Natural killer cell (primary cell): ENCODE data around the gene FOXA3. TPM values are rescaled to one million over a fixed set of nuclear protein-coding genes. Genes with fewer than 3 reads are reported as not detected.
A peak's percentile ranks its signal among the peaks of the same experiment; 100 is the strongest.

Source experiments
- ATAC-seq, 3 donors: fragments of 150-1000 bp in 2 of 3; fragments of 200-7000 bp in 1 of 3; cut with Tn5 transposase; 1 replicate in 1 of 3; 2 replicates in 2 of 3; pipeline ENCODE4 v1.10.0; 2021; ENCODE audit warnings: mild to moderate bottlenecking in 2 of 3, moderate library complexity in 2 of 3
- DNase-seq, 2 donors: peaks; one replicate each; pipeline versions ENCODE4 v3.0.0 to v3.0.0-alpha.2; 2013 to 2021; ENCODE audit warnings: mixed read lengths in 1 of 2
- H3K27ac ChIP-seq: one replicate; pipeline ENCODE4 v1.5.1; 2013; ENCODE audit warnings: mild to moderate bottlenecking, low read length
- H3K27me3 ChIP-seq: one replicate; pipeline ENCODE4 v1.6.1; 2013; ENCODE audit warnings: low read length; ENCODE audit not compliant: control insufficient read depth, insufficient read depth
- H3K36me3 ChIP-seq: one replicate; pipeline ENCODE4 v1.6.1; 2013; ENCODE audit warnings: low read length; ENCODE audit not compliant: control insufficient read depth, insufficient read depth
- H3K4me1 ChIP-seq: one replicate; pipeline ENCODE4 v1.6.1; 2013; ENCODE audit warnings: low read length; ENCODE audit not compliant: control insufficient read depth, insufficient read depth
- H3K4me3 ChIP-seq: one replicate; pipeline ENCODE4 v1.5.1; 2013; ENCODE audit warnings: low read length
- H3K9me3 ChIP-seq: one replicate; pipeline ENCODE4 v1.6.1; 2013; ENCODE audit warnings: low read length; ENCODE audit not compliant: control insufficient read depth, insufficient read depth
- H3K27ac Mint-ChIP-seq, 2 donors: one replicate each; pipeline ENCODE4 v1.8.0; 2022; ENCODE audit warnings: mild to moderate bottlenecking in 2 of 2, mixed read lengths in 2 of 2, moderate library complexity in 1 of 2
- H3K27me3 Mint-ChIP-seq, 2 donors: one replicate each; pipeline ENCODE4 v1.8.0; 2022; ENCODE audit warnings: low read depth in 2 of 2, mixed read lengths in 2 of 2
- H3K36me3 Mint-ChIP-seq: one replicate; pipeline ENCODE4 v1.8.0; 2022; ENCODE audit warnings: mixed read lengths
- H3K4me1 Mint-ChIP-seq, 2 donors: one replicate each; pipeline ENCODE4 v1.8.0; 2022; ENCODE audit warnings: mixed read lengths in 2 of 2
- H3K4me3 Mint-ChIP-seq: one replicate; pipeline ENCODE4 v1.8.0; 2022; ENCODE audit warnings: mild to moderate bottlenecking, moderate library complexity, mixed read lengths
- H3K9me3 Mint-ChIP-seq, 2 donors: one replicate each; pipeline ENCODE4 v1.8.0; 2022; ENCODE audit warnings: mixed read lengths in 2 of 2
- CTCF ChIP-seq: fragments of 200-600 bp; IDR thresholded peaks from one replicate; pipeline ENCODE4 v1.8.0; 2022; ENCODE audit warnings: antibody characterized with exemption
- WGBS: methylation state at CpG from one replicate; pipeline ENCODE4 v1.1.7; 2013; ENCODE audit warnings: missing lambda C conversion rate; ENCODE audit not compliant: insufficient coverage; 5-methylcytosine and 5-hydroxymethylcytosine counted together
- intact Hi-C: fragments of 100-400 bp; cut with micrococcal nuclease; formaldehyde crosslinking; loops from one replicate; pipeline ENCODE4 v1.14.2; 2022
- total RNA-seq, 4 donors: library from RNA; stranded (reverse); fragments of 120-200 nt in 1 of 4; gene quantifications; one replicate each; pipeline versions ENCODE4 v1.2.3 to v1.2.4, GENCODE V29; 2013 to 2022

FOXA3 gene
- total RNA-seq, 3 donors from 2014 or later (not counting 1 experiment from before 2014, with no cell fraction given) = not detected

GRCh38 chr19:45819769-45820168, 44.4 kb upstream of the FOXA3 start:
- H3K36me3 Mint-ChIP-seq = no peaks in the 10 kb centered on the region

GRCh38 chr19:45820413-45821102, 43.6 kb upstream of the FOXA3 start:
- Mint-ChIP-seq H3K9me3 (no peaks in the 10 kb centered on the region), H3K27ac (no peak overlapping the region), H3K27me3 (no peaks in the 10 kb centered on the region), H3K4me1 (peaks cover 0 to 9% of the 10 kb centered on the region in 2 donors), H3K4me3 (no peak overlapping the region), H3K36me3 (no peaks in the 10 kb centered on the region)
- Histone ChIP-seq H3K36me3 (peaks cover 38% of the 10 kb centered on the region), H3K9me3 (no peaks in the 10 kb centered on the region), H3K4me1 (peaks cover 19% of the 10 kb centered on the region), H3K27me3 (peaks cover 2% of the 10 kb centered on the region), H3K27ac (no peak overlapping the region), H3K4me3 (no peak overlapping the region)
- WGBS = 92% methylated on average over 19 of the region's 20 CpGs
- no peak for TF ChIP-seq CTCF
- no peak for ATAC-seq
- intact Hi-C loops = no loop called here
- no peak for DNase-seq

More at GRCh38 chr19:45819769-45820168, 44.4 kb upstream of the FOXA3 start:
- Mint-ChIP-seq H3K4me1 (peaks cover 0 to 10% of the 10 kb centered on the region in 2 donors), H3K4me3 (no peak overlapping the region), H3K9me3 (no peaks in the 10 kb centered on the region), H3K27ac (peak overlapping the region; percentile 26 to 42), H3K27me3 (no peaks in the 10 kb centered on the region)
- intact Hi-C loops = loop anchor here (5.0 kb wide), 1 partner anchor 198 kb away; no protein-coding TSS in a partner anchor
- WGBS = 98% methylated on average over 6 of the region's 6 CpGs
- Histone ChIP-seq H3K9me3 (no peaks in the 10 kb centered on the region), H3K4me3 (no peak overlapping the region), H3K36me3 (peaks cover 30% of the 10 kb centered on the region), H3K4me1 (peaks cover 25% of the 10 kb centered on the region), H3K27ac (no peak overlapping the region), H3K27me3 (peaks cover 2% of the 10 kb centered on the region)
- ATAC-seq (no peak), DNase-seq (no peak)
- no peak for TF ChIP-seq CTCF

- Histone ChIP-seq H3K9me3 (no peaks in the 10 kb centered on the region), H3K36me3 (peaks cover 43% of the 10 kb centered on the region), H3K27ac (no peak overlapping the region), H3K4me3 (no peak overlapping the region), H3K4me1 (peaks cover 13% of the 10 kb centered on the region), H3K27me3 (no peaks in the 10 kb centered on the region)
- DNase-seq (no peak), ATAC-seq (no peak)
- no peak overlapping the region for H3K4me3 Mint-ChIP-seq
- intact Hi-C loops = no loop called here
- H3K9me3 Mint-ChIP-seq = no peaks in the 10 kb centered on the region
- H3K4me1 Mint-ChIP-seq = peaks cover 0 to 3% of the 10 kb centered on the region in 2 donors
- no peaks in the 10 kb centered on the region for H3K36me3 Mint-ChIP-seq
- WGBS = 96% methylated on average over 8 of the region's 8 CpGs
- TF ChIP-seq CTCF = no peak
- no peaks in the 10 kb centered on the region for H3K27me3 Mint-ChIP-seq
- H3K27ac Mint-ChIP-seq = no peak overlapping the region
Observed at GRCh38 chr19:45821103-45821521, 43.0 kb upstream of the FOXA3 start.

- H3K27me3 Mint-ChIP-seq = no peaks in the 10 kb centered on the region
- peaks cover 46% of the 10 kb centered on the region for H3K36me3 ChIP-seq
- intact Hi-C loops = no loop called here
Observed at GRCh38 chr19:45821570-45821969, 42.6 kb upstream of the FOXA3 start.

More at GRCh38 chr19:45821570-45821969, 42.6 kb upstream of the FOXA3 start:
- no peak overlapping the region for H3K4me3 ChIP-seq
- H3K4me3 Mint-ChIP-seq = no peak overlapping the region
- no peaks in the 10 kb centered on the region for H3K9me3 Mint-ChIP-seq
- H3K9me3 ChIP-seq = no peaks in the 10 kb centered on the region
- no peak overlapping the region for H3K27ac ChIP-seq
- no peak overlapping the region for H3K27ac Mint-ChIP-seq
- H3K4me1 ChIP-seq = peaks cover 11% of the 10 kb centered on the region
- H3K4me1 Mint-ChIP-seq = peaks cover 0 to 3% of the 10 kb centered on the region in 2 donors
- ATAC-seq (no peak), DNase-seq (no peak)
- no peak for TF ChIP-seq CTCF
- 88% methylated on average over 10 of the region's 10 CpGs for whole genome bisulfite sequencing
- H3K27me3 ChIP-seq = no peaks in the 10 kb centered on the region
- H3K36me3 Mint-ChIP-seq = no peaks in the 10 kb centered on the region
